BE2C (cell line): ENCODE data around the gene OR1F1.

Experiments used
- DNase-seq: peaks from one replicate; pipeline ENCODE4 v3.0.0-alpha.2; 2020
- H3K27me3 ChIP-seq: fragments of 250-450 bp; sonication (Bioruptor Pico); 2 replicates; pipeline ENCODE4 v1.5.1; 2020; ENCODE audit warnings: mild to moderate bottlenecking
- H3K36me3 ChIP-seq: fragments of 250-450 bp; sonication (Bioruptor Pico); 2 replicates; pipeline ENCODE4 v1.5.1; 2020; ENCODE audit warnings: mild to moderate bottlenecking
- H3K4me1 ChIP-seq: fragments of 250-450 bp; sonication (Bioruptor Pico); 2 replicates; pipeline ENCODE4 v1.5.1; 2020
- H3K4me3 ChIP-seq: 2 replicates; pipeline ENCODE4 v1.5.1; 2011; ENCODE audit warnings: low read depth, low read length
- H3K9me3 ChIP-seq: fragments of 250-450 bp; sonication (Bioruptor Pico); 2 replicates; pipeline ENCODE4 v1.5.1; 2020
- CTCF ChIP-seq: IDR thresholded peaks from 2 replicates; pipeline ENCODE4 v1.5.1; 2012; ENCODE audit warnings: mild to moderate bottlenecking, low read depth, low read length

Gene OR1F1

GRCh38 chr16:3207086-3207953 lies 19.3 kb downstream of the OR1F1 start:
- Histone ChIP-seq H3K9me3 (0 out of 2 replicates have a peak, but pooled peaks cover 4% of the 10 kb centered on the region), H3K27me3 (peaks cover 19% of the 10 kb centered on the region), H3K4me3 (no peak overlapping the region), H3K36me3 (no peaks in the 10 kb centered on the region), H3K4me1 (no peaks in the 10 kb centered on the region)
- TF ChIP-seq CTCF: no peak
- DNase-seq: no peak

GRCh38 chr16:3212006-3212405 lies 24.0 kb downstream of the OR1F1 start:
- no peaks in the 10 kb centered on the region for H3K4me1 ChIP-seq
- no peak for DNase-seq
- H3K27me3 ChIP-seq: peaks cover 26% of the 10 kb centered on the region
- H3K36me3 ChIP-seq: no peaks in the 10 kb centered on the region
- no peak overlapping the region for H3K4me3 ChIP-seq
- no peak for TF ChIP-seq CTCF
- no peaks in the 10 kb centered on the region for H3K9me3 ChIP-seq

DNA sequence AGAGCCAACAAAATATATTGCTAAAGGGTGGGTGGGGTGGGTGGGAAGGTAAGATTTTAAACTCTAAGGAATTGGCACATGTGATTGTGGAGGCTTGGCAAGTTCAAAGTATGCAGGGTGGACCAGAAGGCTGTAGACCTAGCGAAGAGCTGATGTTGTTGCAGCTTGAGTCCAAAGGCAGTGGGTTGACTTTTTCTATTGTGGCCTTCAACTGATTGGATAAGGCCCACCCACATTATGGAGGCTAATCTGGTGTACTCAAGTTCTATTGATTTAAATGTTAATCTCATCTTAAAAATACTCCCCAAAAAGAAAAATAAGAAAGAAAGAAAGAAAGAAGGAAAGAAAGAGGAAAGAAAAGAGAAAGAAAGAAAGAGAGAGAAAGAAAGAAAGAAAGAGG lies 24.6 kb downstream of the OR1F1 start:
- Histone ChIP-seq H3K9me3 (no peaks in the 10 kb centered on the region), H3K4me3 (no peak overlapping the region), H3K36me3 (no peaks in the 10 kb centered on the region), H3K27me3 (peaks cover 30% of the 10 kb centered on the region), H3K4me1 (no peaks in the 10 kb centered on the region)
- DNase-seq: no peak
- no peak for TF ChIP-seq CTCF

DNA sequence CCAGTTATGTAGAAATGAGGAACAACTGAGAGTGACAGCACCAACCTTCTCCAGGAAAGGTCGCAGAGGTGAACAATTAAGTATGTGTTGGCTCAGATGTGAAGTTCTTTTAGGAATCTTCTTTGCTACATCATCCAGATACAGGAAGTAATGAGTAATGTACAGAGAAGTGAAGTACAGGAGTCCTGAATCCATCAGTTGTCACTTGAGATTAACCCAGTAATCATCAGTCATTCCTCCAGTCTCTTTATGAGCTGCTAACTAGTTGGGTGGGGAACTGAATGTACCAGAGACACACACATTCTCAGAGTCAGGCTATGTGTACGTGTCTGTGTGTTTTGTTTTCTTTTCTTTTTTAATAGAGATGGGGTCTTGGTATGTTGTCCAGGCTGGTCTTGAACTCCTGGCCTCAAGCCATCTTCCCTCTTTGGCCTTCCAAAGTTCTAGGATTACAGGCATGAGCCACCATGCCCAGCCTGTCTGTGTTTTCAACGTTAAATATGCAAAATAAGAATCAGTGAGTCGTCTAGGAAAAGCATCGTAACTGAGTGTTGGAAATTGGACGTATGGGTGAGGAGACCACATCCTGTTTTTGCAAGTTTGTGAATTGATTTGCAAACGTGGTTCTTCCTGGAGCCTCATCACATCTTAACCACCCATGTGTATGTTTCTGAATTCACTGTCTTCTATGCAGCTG lies 27.0 kb downstream of the OR1F1 start:
- Histone ChIP-seq H3K4me1 (no peaks in the 10 kb centered on the region), H3K9me3 (no peaks in the 10 kb centered on the region), H3K4me3 (no peak overlapping the region), H3K27me3 (peaks cover 37% of the 10 kb centered on the region), H3K36me3 (no peaks in the 10 kb centered on the region)
- DNase-seq: no peak
- no peak for TF ChIP-seq CTCF

DNA sequence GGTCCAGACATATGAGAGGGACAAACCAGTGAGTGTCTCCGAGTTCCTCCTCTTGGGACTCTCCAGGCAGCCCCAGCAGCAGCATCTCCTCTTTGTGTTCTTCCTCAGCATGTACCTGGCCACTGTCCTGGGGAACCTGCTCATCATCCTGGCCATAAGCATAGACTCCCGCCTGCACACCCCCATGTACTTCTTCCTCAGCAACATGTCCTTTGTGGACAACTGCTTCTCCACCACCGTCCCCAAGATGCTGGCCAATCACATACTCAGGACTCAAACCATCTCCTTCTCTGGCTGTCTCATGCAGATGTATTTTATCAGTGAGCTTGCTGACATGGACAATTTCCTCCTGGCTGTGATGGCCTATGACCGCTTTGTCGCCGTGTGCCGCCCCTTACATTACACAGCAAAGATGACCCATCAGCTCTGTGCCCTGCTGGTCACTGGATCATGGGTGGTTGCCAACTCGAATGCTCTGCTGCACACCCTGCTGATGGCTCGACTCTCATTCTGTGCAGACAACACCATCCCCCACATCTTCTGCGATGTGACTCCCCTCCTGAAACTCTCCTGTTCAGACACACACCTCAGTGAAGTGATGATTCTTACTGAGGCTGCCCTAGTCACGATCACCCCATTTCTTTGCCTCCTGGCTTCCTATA lies 27.7 kb downstream of the OR1F1 start:
- no peaks in the 10 kb centered on the region for H3K36me3 ChIP-seq
- no peak for DNase-seq
- peaks cover 37% of the 10 kb centered on the region for H3K27me3 ChIP-seq
- TF ChIP-seq CTCF: no peak
- no peaks in the 10 kb centered on the region for H3K4me1 ChIP-seq
- H3K4me3 ChIP-seq: no peak overlapping the region
- no peaks in the 10 kb centered on the region for H3K9me3 ChIP-seq
